ENCODE data around the gene USP36.

DNA sequence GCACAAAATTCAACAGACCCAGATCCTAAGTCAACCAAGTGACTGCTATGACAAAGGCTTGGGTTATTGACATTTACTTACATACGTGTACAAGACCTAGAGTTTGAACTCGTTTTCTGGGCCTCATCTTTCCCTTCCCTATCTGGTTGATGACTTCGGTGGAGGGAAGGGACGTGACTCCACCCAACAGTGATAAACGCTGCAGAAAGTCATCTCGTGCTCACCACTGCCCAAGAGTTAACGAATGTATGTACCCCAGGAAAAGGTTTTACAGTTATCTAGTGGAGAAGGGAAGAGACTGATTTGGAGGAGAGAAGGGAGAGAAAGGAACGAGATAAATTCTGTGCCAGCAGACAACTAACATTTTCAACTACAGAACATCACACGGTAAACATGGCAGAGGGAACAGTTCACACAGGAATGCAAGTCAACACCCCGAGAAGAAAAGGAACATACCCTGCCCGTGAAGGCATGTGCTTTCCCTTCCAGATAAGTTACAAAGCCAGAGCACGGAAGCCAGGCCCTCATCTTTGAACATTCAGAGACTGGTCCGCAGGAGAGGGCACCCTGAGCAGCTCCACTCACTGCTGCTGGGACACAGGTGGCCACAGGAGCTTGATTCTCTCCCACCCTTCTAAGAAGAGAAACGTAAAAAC, 44.6 kb downstream of the USP36 start:
- TF ChIP-seq CTCF (IDR thresholded peaks at IDR 0.05), result no peak
- no peak for TF ChIP-seq POLR2A (IDR thresholded peaks at IDR 0.05)

All from lower leg skin (tissue), 3 donors.